PC-9 (cell line): ENCODE data around the gene ENAH. TPM values are rescaled to one million over a fixed set of nuclear protein-coding genes. Genes with fewer than 3 reads are reported as not detected.

Experiments used
- BruUV-seq: library from RNA; stranded (reverse); fragments of 400-500 nt; replicated peaks from 2 replicates; lab custom pipeline; 2021; lab: Mats Ljungman, UMichigan
- CTCF ChIA-PET: fragments of 300-600 bp; sonication (Branson Sonifier 250); formaldehyde crosslinking; loops from one replicate; lab custom pipeline; 2022; ENCODE audit warnings: antibody characterized with exemption; lab: Charles Lee
- POLR2A ChIA-PET: fragments of 300-600 bp; sonication (Branson Sonifier 250); formaldehyde crosslinking; loops from one replicate; lab custom pipeline; 2022; ENCODE audit warnings: antibody characterized with exemption; ENCODE audit not compliant: unreplicated experiment; lab: Charles Lee
- DNase-seq, 2 experiments: peaks; one replicate each; pipeline versions ENCODE4 v3.0.0 to v3.0.0-alpha.2; 2015 to 2022; ENCODE audit warnings: mixed read lengths in 1 of 2
- H2AFZ ChIP-seq: fragments of 200-600 bp; sonication (generic); 2 replicates; pipeline ENCODE4 v1.8.1; 2017; ENCODE audit warnings: antibody characterized with exemption
- H3F3A ChIP-seq: fragments of 200-600 bp; sonication (generic); 2 replicates; pipeline ENCODE4 v1.8.1; 2017; ENCODE audit warnings: antibody characterized with exemption, mild to moderate bottlenecking, low read depth; ENCODE audit not compliant: insufficient read depth
- H3K27ac ChIP-seq: fragments of 200-600 bp; sonication (generic); 2 replicates; pipeline ENCODE4 v1.6.1; 2016; ENCODE audit warnings: mixed run types
- H3K27me3 ChIP-seq: fragments of 200-600 bp; sonication (generic); 2 replicates; pipeline ENCODE4 v1.6.1; 2016; ENCODE audit warnings: low read depth, mixed run types; ENCODE audit not compliant: insufficient read depth
- H3K36me3 ChIP-seq: fragments of 200-600 bp; sonication (generic); 2 replicates; pipeline ENCODE4 v1.6.1; 2016; ENCODE audit warnings: low read depth, mixed run types
- H3K4me1 ChIP-seq: fragments of 200-600 bp; sonication (generic); replicated peaks from 2 replicates; pipeline ENCODE4 v1.6.1; 2016; ENCODE audit warnings: mixed run types; ENCODE audit not compliant: insufficient read depth
- H3K4me2 ChIP-seq: fragments of 200-600 bp; sonication (generic); 2 replicates; pipeline ENCODE4 v1.6.1; 2017; ENCODE audit warnings: mixed run types
- H3K4me3 ChIP-seq: fragments of 200-600 bp; sonication (generic); 2 replicates; pipeline ENCODE4 v1.6.1; 2016; ENCODE audit warnings: mixed run types
- H3K79me2 ChIP-seq: fragments of 200-600 bp; sonication (generic); 2 replicates; pipeline ENCODE4 v1.6.1; 2017; ENCODE audit warnings: low read depth, mixed run types
- H3K9me2 ChIP-seq: fragments of 200-600 bp; sonication (generic); 2 replicates; pipeline ENCODE4 v1.8.1; 2017; ENCODE audit warnings: mild to moderate bottlenecking; ENCODE audit not compliant: insufficient read depth
- H3K9me3 ChIP-seq: fragments of 200-600 bp; sonication (generic); 2 replicates; pipeline ENCODE4 v1.8.1; 2016; ENCODE audit warnings: low read depth; ENCODE audit not compliant: insufficient read depth
- H4K20me1 ChIP-seq: fragments of 200-600 bp; sonication (generic); 2 replicates; pipeline ENCODE4 v1.8.1; 2017; ENCODE audit not compliant: insufficient read depth
- EZH2 ChIP-seq: fragments of 200-600 bp; sonication (generic); IDR thresholded peaks from 2 replicates; pipeline ENCODE4 v1.8.0; 2017; ENCODE audit warnings: antibody characterized with exemption, low read depth
- intact Hi-C: fragments of 100-400 bp; cut with micrococcal nuclease; formaldehyde crosslinking; loops from one replicate; pipeline ENCODE4 v1.10.0; 2022; ENCODE audit not compliant: unreplicated experiment
- total RNA-seq: library from RNA; stranded (reverse); gene quantifications from 2 replicates; pipeline ENCODE4 v1.2.3, GENCODE V29; 2021
- TF ChIP-seq, protein P1 (sequence below): fragments of 200-600 bp; sonication (generic); conservative IDR thresholded peaks from 2 replicates; pipeline ENCODE4 v1.6.1; 2017; ENCODE audit warnings: mixed run types, antibody characterized with exemption, mild to moderate bottlenecking, moderate library complexity

ENAH gene
- total RNA-seq, 1 experiment from 2014 or later, result 167 TPM

DNA sequence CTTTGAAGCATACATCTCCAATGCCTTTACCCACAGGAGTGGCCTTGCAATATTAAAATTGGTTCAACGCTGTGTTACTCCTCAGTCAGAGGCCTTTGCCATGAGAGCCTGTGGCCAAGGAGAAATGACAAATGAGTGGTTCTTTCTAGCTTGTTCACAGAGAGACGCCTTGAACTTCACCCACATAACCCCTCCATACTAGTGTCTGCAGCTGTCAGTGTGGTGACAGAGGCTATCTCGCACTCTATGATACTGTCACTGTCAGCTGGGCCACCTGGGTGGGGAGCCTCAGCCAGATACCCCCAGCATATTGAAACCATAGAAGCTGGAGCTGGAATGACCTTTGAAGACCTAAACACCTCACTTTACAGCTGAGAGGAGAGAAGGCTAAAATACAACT, 167.7 kb downstream of the ENAH start:
- no peaks in the 10 kb centered on the region for H3K9me2 ChIP-seq
- no peaks in the 10 kb centered on the region for H3K9me3 ChIP-seq
- no peaks in the 10 kb centered on the region for H3K27me3 ChIP-seq
- no peaks in the 10 kb centered on the region for H4K20me1 ChIP-seq
- no peak overlapping the region for H3K4me3 ChIP-seq
- H3K4me1 ChIP-seq, result no peaks in the 10 kb centered on the region
- no TSS peak for BruUV-seq
- no peaks in the 10 kb centered on the region for H3K79me2 ChIP-seq
- no peaks in the 10 kb centered on the region for H3K36me3 ChIP-seq
- no peak for DNase-seq
- H3K4me2 ChIP-seq, result no peak overlapping the region
- H3K27ac ChIP-seq, result no peak overlapping the region
- CTCF ChIA-PET, result no interaction called here
- POLR2A ChIA-PET, result interaction anchor here (0.7 kb wide), 1 partner anchor 35 kb away, joined by 28 read pairs; no protein-coding TSS in a partner anchor
- peaks cover 12% of the 10 kb centered on the region for H3F3A ChIP-seq
- intact Hi-C loops, result loop anchor here (5.0 kb wide), 1 partner anchor 167 kb away; the partner anchor contains the start of gene ENAH
- TF ChIP-seq, protein P1, sequence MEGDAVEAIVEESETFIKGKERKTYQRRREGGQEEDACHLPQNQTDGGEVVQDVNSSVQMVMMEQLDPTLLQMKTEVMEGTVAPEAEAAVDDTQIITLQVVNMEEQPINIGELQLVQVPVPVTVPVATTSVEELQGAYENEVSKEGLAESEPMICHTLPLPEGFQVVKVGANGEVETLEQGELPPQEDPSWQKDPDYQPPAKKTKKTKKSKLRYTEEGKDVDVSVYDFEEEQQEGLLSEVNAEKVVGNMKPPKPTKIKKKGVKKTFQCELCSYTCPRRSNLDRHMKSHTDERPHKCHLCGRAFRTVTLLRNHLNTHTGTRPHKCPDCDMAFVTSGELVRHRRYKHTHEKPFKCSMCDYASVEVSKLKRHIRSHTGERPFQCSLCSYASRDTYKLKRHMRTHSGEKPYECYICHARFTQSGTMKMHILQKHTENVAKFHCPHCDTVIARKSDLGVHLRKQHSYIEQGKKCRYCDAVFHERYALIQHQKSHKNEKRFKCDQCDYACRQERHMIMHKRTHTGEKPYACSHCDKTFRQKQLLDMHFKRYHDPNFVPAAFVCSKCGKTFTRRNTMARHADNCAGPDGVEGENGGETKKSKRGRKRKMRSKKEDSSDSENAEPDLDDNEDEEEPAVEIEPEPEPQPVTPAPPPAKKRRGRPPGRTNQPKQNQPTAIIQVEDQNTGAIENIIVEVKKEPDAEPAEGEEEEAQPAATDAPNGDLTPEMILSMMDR, result no peak
- no peak for TF ChIP-seq EZH2
- H2AFZ ChIP-seq, result no peak overlapping the region

DNA sequence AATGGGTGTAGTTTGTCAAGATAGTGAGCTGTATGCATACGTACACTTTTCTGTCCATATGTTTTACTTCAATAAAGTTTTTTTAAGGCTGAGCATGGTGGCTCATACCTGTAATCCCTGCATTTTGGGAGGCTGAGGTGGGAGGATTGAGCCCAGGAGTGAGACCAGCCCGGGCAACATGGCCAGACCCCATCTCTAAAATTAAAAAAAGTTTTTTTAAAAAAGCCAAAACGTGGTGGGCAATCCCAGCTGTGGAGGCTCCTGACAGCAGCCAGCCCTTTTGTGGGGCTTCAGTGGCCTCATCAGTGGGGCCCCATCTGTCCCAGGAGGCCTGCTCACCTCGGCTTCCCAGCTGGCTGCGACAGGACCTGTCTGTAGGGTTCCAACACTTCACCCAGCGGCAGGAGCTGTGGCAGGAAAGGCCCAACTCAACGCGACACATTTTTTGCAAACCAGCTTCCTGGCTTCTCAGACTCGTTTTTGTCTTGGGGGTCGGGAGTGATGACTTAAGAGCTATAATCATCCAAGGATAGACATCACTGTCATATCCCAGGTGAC, 168.2 kb downstream of the ENAH start:
- POLR2A ChIA-PET, result no interaction called here
- H3F3A ChIP-seq, result peaks cover 12% of the 10 kb centered on the region
- H3K4me1 ChIP-seq, result no peaks in the 10 kb centered on the region
- no peak overlapping the region for H2AFZ ChIP-seq
- no peaks in the 10 kb centered on the region for H3K9me3 ChIP-seq
- no peak overlapping the region for H3K4me3 ChIP-seq
- H3K9me2 ChIP-seq, result no peaks in the 10 kb centered on the region
- BruUV-seq, result TSS peak; percentile 11
- no peak overlapping the region for H3K4me2 ChIP-seq
- CTCF ChIA-PET, result interaction anchor here (0.5 kb wide), 1 partner anchor 116 kb away, joined by 4 read pairs; no protein-coding TSS in a partner anchor
- H3K36me3 ChIP-seq, result no peaks in the 10 kb centered on the region
- intact Hi-C loops, result loop anchor here (5.0 kb wide), 1 partner anchor 168 kb away; the partner anchor contains the start of gene ENAH
- H3K27me3 ChIP-seq, result no peaks in the 10 kb centered on the region
- TF ChIP-seq, protein P1, result no peak
- no peak for TF ChIP-seq EZH2
- no peak for DNase-seq
- H3K79me2 ChIP-seq, result no peaks in the 10 kb centered on the region
- H4K20me1 ChIP-seq, result no peaks in the 10 kb centered on the region
- no peak overlapping the region for H3K27ac ChIP-seq

DNA sequence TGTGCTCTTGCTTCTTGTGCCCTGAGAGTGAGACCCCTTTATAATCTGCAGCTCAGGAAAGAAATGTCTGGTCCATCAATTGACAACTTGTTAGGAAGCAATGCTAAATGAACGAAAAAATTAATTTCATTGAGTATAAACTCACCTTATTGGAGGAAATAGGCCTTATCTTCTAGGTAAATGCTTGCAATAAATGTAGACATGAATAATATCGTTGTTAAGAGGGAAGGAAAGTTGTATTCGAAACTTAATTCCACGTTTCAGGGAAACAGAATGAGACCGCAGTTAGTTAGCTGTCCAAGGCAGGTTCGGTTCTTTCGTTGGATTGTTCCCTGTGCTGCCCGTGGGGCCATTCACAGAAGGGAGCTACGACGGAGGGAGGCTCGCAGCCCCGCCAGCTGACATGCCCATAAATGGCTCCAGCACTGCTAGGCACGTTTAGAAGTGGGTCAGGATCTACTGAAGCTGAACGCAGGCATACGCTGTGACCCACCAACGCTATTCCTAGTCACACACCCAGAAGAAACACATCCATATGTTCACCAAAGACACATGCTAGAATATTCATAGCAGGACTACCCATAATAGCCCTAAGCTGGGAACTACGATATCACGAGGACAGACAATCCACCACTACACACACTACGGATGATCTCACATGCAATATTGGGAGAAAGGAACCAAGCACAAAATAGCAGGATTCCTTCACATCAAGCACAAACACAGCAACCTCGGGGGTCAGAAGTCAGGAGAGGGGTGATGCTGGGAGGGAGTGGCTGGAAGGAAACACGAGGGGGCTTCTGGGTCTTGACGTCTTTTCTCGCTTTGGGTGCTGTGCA, 168.9 kb downstream of the ENAH start:
- H3F3A ChIP-seq, result peaks cover 6% of the 10 kb centered on the region
- no peaks in the 10 kb centered on the region for H4K20me1 ChIP-seq
- BruUV-seq, result no TSS peak
- no peaks in the 10 kb centered on the region for H3K4me1 ChIP-seq
- DNase-seq, result no peak
- intact Hi-C loops, result no loop called here
- no peak for TF ChIP-seq EZH2
- TF ChIP-seq, protein P1, result no peak
- no peak overlapping the region for H3K4me3 ChIP-seq
- H3K4me2 ChIP-seq, result no peak overlapping the region
- no peak overlapping the region for H2AFZ ChIP-seq
- no peaks in the 10 kb centered on the region for H3K36me3 ChIP-seq
- no peaks in the 10 kb centered on the region for H3K27me3 ChIP-seq
- no peak overlapping the region for H3K27ac ChIP-seq
- H3K9me2 ChIP-seq, result no peaks in the 10 kb centered on the region
- CTCF ChIA-PET, result interaction anchor here (0.5 kb wide), 1 partner anchor 117 kb away, joined by 4 read pairs; no protein-coding TSS in a partner anchor
- POLR2A ChIA-PET, result no interaction called here
- no peaks in the 10 kb centered on the region for H3K79me2 ChIP-seq
- H3K9me3 ChIP-seq, result no peaks in the 10 kb centered on the region
